SK-N-SH (cell line): Measurements from ENCODE around the gene MUSK. TPM values are rescaled to one million over a fixed set of nuclear protein-coding genes. Genes with fewer than 3 reads are reported as not detected.
"Not testable (repeated sequence)": the region's sequence is repeated elsewhere in the genome, so short reads cannot be mapped to it uniquely, and the experiment has no call there.

ENCODE experiments used
- CTCF ChIA-PET: fragments of 300-600, 350-600 bp; formaldehyde crosslinking; extraction: SDS; loops from one replicate; lab custom pipeline; 2021; lab: Yijun Ruan, JAX
- POLR2A ChIA-PET: fragments of 350-600 bp; sonication (Branson Sonifier 250); formaldehyde crosslinking; extraction: SDS; loops from one replicate; lab custom pipeline; 2020; ENCODE audit warnings: antibody characterized with exemption, inconsistent platforms; lab: Yijun Ruan, JAX
- DNase-seq: peaks from one replicate; pipeline ENCODE4 v3.0.0; 2012
- H2AFZ ChIP-seq: fragments of 200-600 bp; sonication (generic); 2 replicates; pipeline ENCODE4 v1.8.1; 2016; ENCODE audit warnings: antibody characterized with exemption, mild to moderate bottlenecking, low read depth
- H3F3A ChIP-seq: fragments of 200-600 bp; sonication (generic); replicated peaks from 2 replicates; pipeline ENCODE3; 2016; ENCODE audit warnings: antibody characterized with exemption, mild to moderate bottlenecking; ENCODE audit not compliant: insufficient read depth
- H3K27ac ChIP-seq, 2 experiments: fragments of 200-500 bp in 1 of 2; fragments of 200-600 bp in 1 of 2; sonication (Bioruptor generic) in 1 of 2; sonication (generic), shearing (Covaris generic) in 1 of 2; 2 replicates each; pipeline versions ENCODE4 v1.5.1 to v1.6.1; 2014 to 2016; ENCODE audit warnings: low read depth in 2 of 2, inconsistent platforms in 1 of 2, low read length in 1 of 2, mild to moderate bottlenecking in 1 of 2, mixed read lengths in 1 of 2
- H3K27me3 ChIP-seq: fragments of 200-600 bp; sonication (generic), shearing (Covaris generic); 2 replicates; pipeline ENCODE4 v1.6.1; 2016; ENCODE audit warnings: mixed run types; ENCODE audit not compliant: insufficient read depth
- H3K36me3 ChIP-seq, 2 experiments: fragments of 200-500 bp in 1 of 2; fragments of 200-600 bp in 1 of 2; sonication (Bioruptor generic) in 1 of 2; sonication (generic) in 1 of 2; replicated peaks in 1 of 2; 2 replicates each; pipeline versions ENCODE3 to v1.5.1; 2014 to 2016; ENCODE audit warnings: low read length in 1 of 2, mild to moderate bottlenecking in 1 of 2; ENCODE audit not compliant: insufficient read depth in 2 of 2, control insufficient read depth in 1 of 2
- H3K4me1 ChIP-seq, 2 experiments: fragments of 200-500 bp in 1 of 2; fragments of 200-600 bp in 1 of 2; sonication (Bioruptor generic) in 1 of 2; sonication (generic), shearing (Covaris generic) in 1 of 2; 2 replicates each; pipeline versions ENCODE4 v1.5.1 to v1.6.1; 2014 to 2016; ENCODE audit warnings: low read depth in 1 of 2, low read length in 1 of 2, mixed run types in 1 of 2; ENCODE audit not compliant: insufficient read depth in 2 of 2, control insufficient read depth in 1 of 2
- H3K4me2 ChIP-seq: fragments of 200-600 bp; sonication (generic), shearing (Covaris generic); 2 replicates; pipeline ENCODE4 v1.6.1; 2017; ENCODE audit warnings: mixed run types
- H3K4me3 ChIP-seq, 2 experiments: fragments of 200-500 bp in 1 of 2; fragments of 200-600 bp in 1 of 2; sonication (Bioruptor generic) in 1 of 2; sonication (generic), shearing (Covaris generic) in 1 of 2; 2 replicates each; pipeline versions ENCODE4 v1.5.1 to v1.8.1; 2014 to 2016; ENCODE audit warnings: low read depth in 2 of 2, inconsistent platforms in 1 of 2, low read length in 1 of 2, mild to moderate bottlenecking in 1 of 2, mixed read lengths in 1 of 2, moderate library complexity in 1 of 2
- H3K79me2 ChIP-seq: fragments of 200-600 bp; sonication (generic); 2 replicates; pipeline ENCODE4 v1.8.1; 2017; ENCODE audit warnings: mild to moderate bottlenecking; ENCODE audit not compliant: insufficient read depth
- H3K9ac ChIP-seq: fragments of 200-600 bp; sonication (generic); 2 replicates; pipeline ENCODE4 v1.6.1; 2017; ENCODE audit warnings: mixed run types
- H3K9me2 ChIP-seq: fragments of 200-600 bp; sonication (generic); 2 replicates; pipeline ENCODE4 v1.6.1; 2017; ENCODE audit warnings: mixed run types
- H3K9me3 ChIP-seq: fragments of 200-600 bp; sonication (generic); 2 replicates; pipeline ENCODE4 v1.6.1; 2017; ENCODE audit warnings: mixed run types, mild to moderate bottlenecking, moderate library complexity
- H4K20me1 ChIP-seq: fragments of 200-600 bp; sonication (generic); 2 replicates; pipeline ENCODE4 v1.6.1; 2017; ENCODE audit warnings: mild to moderate bottlenecking, mixed run types; ENCODE audit not compliant: insufficient read depth
- CHD2 ChIP-seq: fragments of 150-350 bp; IDR thresholded peaks from 2 replicates; pipeline ENCODE4 v1.6.1; 2018; ENCODE audit warnings: low read length; ENCODE audit not compliant: partially characterized antibody
- EP300 ChIP-seq, 2 experiments: IDR thresholded peaks; 2 replicates each; pipeline versions ENCODE4 v1.4.0 to v1.6.1; 2012; ENCODE audit warnings: borderline replicate concordance in 1 of 2, low read depth in 1 of 2, low read length in 1 of 2
- FOSL2 ChIP-seq: IDR thresholded peaks from 2 replicates; pipeline ENCODE4 v1.4.0; 2012; ENCODE audit warnings: low read depth, mild to moderate bottlenecking, moderate library complexity, borderline replicate concordance
- FOXJ3 ChIP-seq: sonication (generic); formaldehyde crosslinking; IDR thresholded peaks from 2 replicates; pipeline ENCODE4 v1.5.1; 2020; ENCODE audit warnings: mild to moderate bottlenecking, missing genetic modification reagents
- MXI1 ChIP-seq: IDR thresholded peaks from 2 replicates; pipeline ENCODE4 v1.6.1; 2012; ENCODE audit warnings: mild to moderate bottlenecking, low read depth, low read length, improper control_type of control experiment
- POLR2AphosphoS5 ChIP-seq: IDR thresholded peaks from 2 replicates; pipeline ENCODE4 v1.6.1; 2012; ENCODE audit warnings: low read depth, low read length
- RAD21 ChIP-seq: IDR thresholded peaks from 2 replicates; pipeline ENCODE4 v1.6.1; 2012; ENCODE audit warnings: mild to moderate bottlenecking, low read length
- RCOR1 ChIP-seq: fragments of 150-350 bp; IDR thresholded peaks from 2 replicates; pipeline ENCODE4 v1.6.1; 2017; ENCODE audit warnings: antibody characterized with exemption, low read length
- SMC3 ChIP-seq: IDR thresholded peaks from 2 replicates; pipeline ENCODE4 v1.6.1; 2012; ENCODE audit warnings: low read depth, low read length, improper control_type of control experiment
- TAF1 ChIP-seq: IDR thresholded peaks from 2 replicates; pipeline ENCODE4 v1.6.1; 2012; ENCODE audit warnings: low read depth, mild to moderate bottlenecking, low read length, moderate library complexity, borderline replicate concordance
- WGBS: methylation state at CpG from one replicate; pipeline ENCODE4 v1.1.6; 2017; ENCODE audit warnings: low lambda C conversion rate; 5-methylcytosine and 5-hydroxymethylcytosine counted together
- polyA plus RNA-seq, 3 experiments: library from polyadenylated mRNA; depleted of rRNA; stranded (reverse); fragments of >200 nt; gene quantifications; 2 replicates each; pipeline ENCODE4 v1.2.3, GENCODE V29; 2012
- TF ChIP-seq, protein P1 (sequence below): IDR thresholded peaks from 2 replicates; pipeline ENCODE4 v1.4.0; 2012; ENCODE audit warnings: low read depth, borderline replicate concordance
- TF ChIP-seq, protein P2 (sequence below): IDR thresholded peaks from 2 replicates; pipeline ENCODE4 v1.4.0; 2012; ENCODE audit warnings: low read depth, borderline replicate concordance

MUSK gene
- polyA plus RNA-seq, 1 of the 3 experiments (the other 2 are of a cell fraction), result not detected

DNA sequence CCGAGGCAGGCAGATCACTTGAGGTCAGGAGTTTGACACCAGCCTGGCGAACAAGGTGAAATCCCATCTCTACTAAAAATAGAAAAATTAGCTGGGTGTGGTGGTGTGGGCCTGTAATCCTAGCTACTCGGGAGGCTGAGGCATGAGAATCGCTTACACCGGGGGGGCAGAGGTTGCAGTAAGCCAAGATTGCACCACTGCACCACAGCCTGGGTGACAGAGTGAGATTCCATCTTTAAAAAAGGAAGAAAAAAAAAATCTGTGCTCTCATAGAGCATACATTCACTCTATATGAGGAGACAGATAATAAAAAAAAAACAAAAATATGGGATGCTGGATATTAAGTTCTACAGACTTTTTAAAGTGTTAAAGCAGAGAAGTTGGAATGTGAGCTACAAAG lies 119.8 kb downstream of the MUSK start:
- H3F3A ChIP-seq, H2AFZ ChIP-seq, H3K9me2 ChIP-seq, H3K36me3 ChIP-seq, H3K79me2 ChIP-seq, POLR2A ChIA-PET, H3K9me3 ChIP-seq, H3K27me3 ChIP-seq, CTCF ChIA-PET, H3K9ac ChIP-seq, H3K4me2 ChIP-seq, H3K4me3 ChIP-seq, DNase-seq, H4K20me1 ChIP-seq, H3K27ac ChIP-seq: not testable (repeated sequence)
- WGBS, result 98% methylated on average over 5 of the region's 5 CpGs
- peaks cover 4 to 15% of the 10 kb centered on the region in 2 experiments; a peak in 2 of 4 replicates for H3K4me1 ChIP-seq

DNA sequence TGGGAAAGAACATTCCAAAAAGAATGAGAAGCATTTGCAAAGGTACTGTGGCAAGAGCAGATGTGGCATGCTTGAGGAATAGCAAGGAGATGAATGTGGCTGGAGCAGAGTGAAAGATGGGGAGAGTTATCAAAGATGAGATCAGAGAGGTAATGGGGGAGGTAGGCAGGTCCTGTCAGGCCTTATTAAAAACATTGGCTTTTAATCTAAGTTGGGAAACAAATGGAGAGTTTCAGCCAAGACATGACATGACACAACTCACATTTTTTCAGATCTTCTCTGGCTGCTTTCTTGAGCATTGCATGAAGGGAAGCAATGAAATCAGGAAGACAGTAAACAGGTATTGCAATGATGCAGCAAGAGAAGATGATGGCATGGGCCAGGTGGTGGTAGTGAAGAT lies 120.3 kb downstream of the MUSK start:
- Histone ChIP-seq H3F3A (no peaks in the 10 kb centered on the region), H3K9me3 (no peaks in the 10 kb centered on the region), H4K20me1 (no peaks in the 10 kb centered on the region), H3K4me1 (peaks cover 4 to 15% of the 10 kb centered on the region in 2 experiments; a peak in 2 of 4 replicates), H3K4me2 (no peak overlapping the region), H3K36me3 (no peaks in the 10 kb centered on the region), H3K79me2 (no peaks in the 10 kb centered on the region), H3K9me2 (no peaks in the 10 kb centered on the region), H3K9ac (no peak overlapping the region), H3K4me3 (no peak overlapping the region), H3K27me3 (no peaks in the 10 kb centered on the region), H3K27ac (no peak overlapping the region), H2AFZ (no peak overlapping the region)
- ChIA-PET CTCF (no interaction called here), POLR2A (no interaction called here)
- DNase-seq, result no peak
- no peak for TF ChIP-seq POLR2AphosphoS5
- TF ChIP-seq SMC3, result no peak
- no peak for TF ChIP-seq FOXJ3
- TF ChIP-seq RAD21, result no peak
- TF ChIP-seq TAF1, result no peak
- no peak for TF ChIP-seq MXI1
- TF ChIP-seq, protein P1, sequence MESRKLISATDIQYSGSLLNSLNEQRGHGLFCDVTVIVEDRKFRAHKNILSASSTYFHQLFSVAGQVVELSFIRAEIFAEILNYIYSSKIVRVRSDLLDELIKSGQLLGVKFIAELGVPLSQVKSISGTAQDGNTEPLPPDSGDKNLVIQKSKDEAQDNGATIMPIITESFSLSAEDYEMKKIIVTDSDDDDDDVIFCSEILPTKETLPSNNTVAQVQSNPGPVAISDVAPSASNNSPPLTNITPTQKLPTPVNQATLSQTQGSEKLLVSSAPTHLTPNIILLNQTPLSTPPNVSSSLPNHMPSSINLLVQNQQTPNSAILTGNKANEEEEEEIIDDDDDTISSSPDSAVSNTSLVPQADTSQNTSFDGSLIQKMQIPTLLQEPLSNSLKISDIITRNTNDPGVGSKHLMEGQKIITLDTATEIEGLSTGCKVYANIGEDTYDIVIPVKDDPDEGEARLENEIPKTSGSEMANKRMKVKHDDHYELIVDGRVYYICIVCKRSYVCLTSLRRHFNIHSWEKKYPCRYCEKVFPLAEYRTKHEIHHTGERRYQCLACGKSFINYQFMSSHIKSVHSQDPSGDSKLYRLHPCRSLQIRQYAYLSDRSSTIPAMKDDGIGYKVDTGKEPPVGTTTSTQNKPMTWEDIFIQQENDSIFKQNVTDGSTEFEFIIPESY, result no peak
- no peak for TF ChIP-seq CHD2
- TF ChIP-seq, protein P2, sequence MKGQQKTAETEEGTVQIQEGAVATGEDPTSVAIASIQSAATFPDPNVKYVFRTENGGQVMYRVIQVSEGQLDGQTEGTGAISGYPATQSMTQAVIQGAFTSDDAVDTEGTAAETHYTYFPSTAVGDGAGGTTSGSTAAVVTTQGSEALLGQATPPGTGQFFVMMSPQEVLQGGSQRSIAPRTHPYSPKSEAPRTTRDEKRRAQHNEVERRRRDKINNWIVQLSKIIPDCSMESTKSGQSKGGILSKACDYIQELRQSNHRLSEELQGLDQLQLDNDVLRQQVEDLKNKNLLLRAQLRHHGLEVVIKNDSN, result no peak
- no peak for TF ChIP-seq FOSL2
- TF ChIP-seq RCOR1, result no peak
- TF ChIP-seq EP300 (IDR thresholded peaks at IDR 0.05; ENCODE audit: borderline replicate concordance in 1 of 2, low read depth in 1 of 2, low read length in 1 of 2), result no peak
